Measurements from ENCODE around the gene PDE6C. TPM values are rescaled to one million over a fixed set of nuclear protein-coding genes. Genes with fewer than 3 reads are reported as not detected.

Gene PDE6C
- polyA plus RNA-seq, 1 donor (not counting 4 experiments of a cell fraction or from before 2014, with no cell fraction given), result not detected

GRCh38 chr10:93703841-93704240 is 91.5 kb downstream of the PDE6C start:
- no peak for TF ChIP-seq CTCF (optimal IDR thresholded peaks at IDR 0.05 in 1 of 3, IDR thresholded peaks at IDR 0.05 in 1 of 3, conservative IDR thresholded peaks at IDR 0.05 in 1 of 3; ENCODE audit: extremely low read depth in 1 of 3, insufficient read depth in 2 of 3, low read length in 3 of 3)
- TF ChIP-seq EZH2 (IDR thresholded peaks at IDR 0.05; ENCODE audit: low read length), result no peak
- H3K4me1 ChIP-seq (ENCODE audit: control insufficient read depth, extremely low read depth, insufficient read depth, low read length), result peaks cover 13% of the 10 kb centered on the region
- no peaks in the 10 kb centered on the region for H3K9me1 ChIP-seq (ENCODE audit: control insufficient read depth, extremely low read depth, insufficient read depth, low read length)
- FAIRE-seq (no peak), DNase-seq (ENCODE audit: low read depth, low spot score) (no peak)
- H2AFZ ChIP-seq (ENCODE audit: control insufficient read depth, low read length), result peak overlapping the region; percentile 74
- no peak overlapping the region for H3K27ac ChIP-seq (ENCODE audit: control insufficient read depth, insufficient read depth, low read length)
- H3K4me2 ChIP-seq (ENCODE audit: control insufficient read depth, extremely low read depth, insufficient read depth, low read depth, low read length), result no peak overlapping the region
- H3K36me3 ChIP-seq (ENCODE audit: control insufficient read depth in 2 of 2, extremely low read depth in 1 of 2, insufficient read depth in 2 of 2, low read length in 2 of 2), result peaks cover 2 to 4% of the 10 kb centered on the region in 2 experiments
- dilution Hi-C loops (cut with MboI; ENCODE audit: extremely low pct_ligation_motif_present, low sequenced_read_pairs), result no loop called here
- no peaks in the 10 kb centered on the region for H4K20me1 ChIP-seq (ENCODE audit: control insufficient read depth, extremely low read depth, insufficient read depth, low read length)
- peaks cover 9% of the 10 kb centered on the region for H3K79me2 ChIP-seq (ENCODE audit: control insufficient read depth, insufficient read depth, low read length)
- no peak overlapping the region for H3K9ac ChIP-seq (ENCODE audit: control insufficient read depth, extremely low read depth, insufficient read depth, low read length)
- H3K9me3 ChIP-seq (ENCODE audit: control insufficient read depth, low read depth, low read length), result no peaks in the 10 kb centered on the region
- H3K27me3 ChIP-seq (ENCODE audit: control insufficient read depth, extremely low read depth, insufficient read depth, low read length), result no peaks in the 10 kb centered on the region
- no peak overlapping the region for H3K4me3 ChIP-seq (ENCODE audit: control insufficient read depth in 2 of 3, extremely low read depth in 1 of 3, insufficient read depth in 2 of 3, low read depth in 1 of 3, low read length in 3 of 3)

GRCh38 chr10:93704451-93704850 is 92.1 kb downstream of the PDE6C start:
- H3K27me3 ChIP-seq (ENCODE audit: control insufficient read depth, extremely low read depth, insufficient read depth, low read length), result no peaks in the 10 kb centered on the region
- H3K9me1 ChIP-seq (ENCODE audit: control insufficient read depth, extremely low read depth, insufficient read depth, low read length), result no peaks in the 10 kb centered on the region
- H3K4me3 ChIP-seq (ENCODE audit: control insufficient read depth in 2 of 3, extremely low read depth in 1 of 3, insufficient read depth in 2 of 3, low read depth in 1 of 3, low read length in 3 of 3), result no peak overlapping the region
- H3K27ac ChIP-seq (ENCODE audit: control insufficient read depth, insufficient read depth, low read length), result no peak overlapping the region
- H3K9me3 ChIP-seq (ENCODE audit: control insufficient read depth, low read depth, low read length), result no peaks in the 10 kb centered on the region
- FAIRE-seq (no peak), DNase-seq (ENCODE audit: low read depth, low spot score) (no peak)
- no peaks in the 10 kb centered on the region for H4K20me1 ChIP-seq (ENCODE audit: control insufficient read depth, extremely low read depth, insufficient read depth, low read length)
- H3K4me1 ChIP-seq (ENCODE audit: control insufficient read depth, extremely low read depth, insufficient read depth, low read length), result peaks cover 13% of the 10 kb centered on the region
- H3K9ac ChIP-seq (ENCODE audit: control insufficient read depth, extremely low read depth, insufficient read depth, low read length), result no peak overlapping the region
- H3K36me3 ChIP-seq (ENCODE audit: control insufficient read depth in 2 of 2, extremely low read depth in 1 of 2, insufficient read depth in 2 of 2, low read length in 2 of 2), result peaks cover under 1 to 1% of the 10 kb centered on the region in 2 experiments
- peaks cover 9% of the 10 kb centered on the region for H3K79me2 ChIP-seq (ENCODE audit: control insufficient read depth, insufficient read depth, low read length)
- H3K4me2 ChIP-seq (ENCODE audit: control insufficient read depth, extremely low read depth, insufficient read depth, low read depth, low read length), result no peak overlapping the region
- H2AFZ ChIP-seq (ENCODE audit: control insufficient read depth, low read length), result no peak overlapping the region
- dilution Hi-C loops (cut with MboI; ENCODE audit: extremely low pct_ligation_motif_present, low sequenced_read_pairs), result no loop called here
- TF ChIP-seq EZH2 (IDR thresholded peaks at IDR 0.05; ENCODE audit: low read length) (no peak), CTCF (optimal IDR thresholded peaks at IDR 0.05 in 1 of 3, IDR thresholded peaks at IDR 0.05 in 1 of 3, conservative IDR thresholded peaks at IDR 0.05 in 1 of 3; ENCODE audit: extremely low read depth in 1 of 3, insufficient read depth in 2 of 3, low read length in 3 of 3) (no peak)
